ENCODE data around the gene UBXN11.

UBXN11 gene

DNA sequence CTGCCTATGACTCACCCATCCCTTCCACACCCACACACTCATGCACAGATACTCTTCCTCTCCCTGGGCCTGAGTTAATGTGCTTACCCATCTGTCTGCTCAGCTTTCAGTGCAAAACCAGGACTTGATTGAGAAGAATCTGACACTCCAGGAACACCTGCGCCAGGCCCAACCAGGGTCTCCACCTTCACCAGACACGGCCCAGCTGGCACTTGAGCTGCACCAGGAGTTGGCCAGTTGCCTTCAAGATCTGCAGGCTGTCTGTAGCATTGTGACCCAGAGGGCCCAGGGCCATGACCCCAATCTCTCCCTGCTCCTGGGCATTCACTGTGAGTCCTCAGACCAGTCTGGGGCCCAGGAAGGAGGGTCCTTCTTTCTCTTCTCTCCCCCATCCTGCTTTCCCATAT lies 30.0 kb downstream of the UBXN11 start:
- TF ChIP-seq YY1 (IDR thresholded peaks at IDR 0.05; ENCODE audit: low read depth) (no peak), CREB1 (IDR thresholded peaks at IDR 0.05; ENCODE audit: low read depth) (no peak), ZBTB7A (IDR thresholded peaks at IDR 0.05; ENCODE audit: low read depth) (no peak), TEAD4 (IDR thresholded peaks at IDR 0.05) (no peak), TCF12 (IDR thresholded peaks at IDR 0.05; ENCODE audit: low read depth) (no peak), EP300 (IDR thresholded peaks at IDR 0.05; ENCODE audit: borderline replicate concordance) (no peak), RAD21 (IDR thresholded peaks at IDR 0.05; ENCODE audit: low read depth) (no peak), EGR1 (IDR thresholded peaks at IDR 0.05) (no peak), FOXM1 (IDR thresholded peaks at IDR 0.05; ENCODE audit: borderline replicate concordance, low read depth) (no peak), NFIC (IDR thresholded peaks at IDR 0.05) (no peak), CEBPB (IDR thresholded peaks at IDR 0.05) (no peak)
- TF ChIP-seq, protein P1, sequence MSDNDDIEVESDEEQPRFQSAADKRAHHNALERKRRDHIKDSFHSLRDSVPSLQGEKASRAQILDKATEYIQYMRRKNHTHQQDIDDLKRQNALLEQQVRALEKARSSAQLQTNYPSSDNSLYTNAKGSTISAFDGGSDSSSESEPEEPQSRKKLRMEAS (IDR thresholded peaks at IDR 0.05), result no peak
- TF ChIP-seq, protein P2, sequence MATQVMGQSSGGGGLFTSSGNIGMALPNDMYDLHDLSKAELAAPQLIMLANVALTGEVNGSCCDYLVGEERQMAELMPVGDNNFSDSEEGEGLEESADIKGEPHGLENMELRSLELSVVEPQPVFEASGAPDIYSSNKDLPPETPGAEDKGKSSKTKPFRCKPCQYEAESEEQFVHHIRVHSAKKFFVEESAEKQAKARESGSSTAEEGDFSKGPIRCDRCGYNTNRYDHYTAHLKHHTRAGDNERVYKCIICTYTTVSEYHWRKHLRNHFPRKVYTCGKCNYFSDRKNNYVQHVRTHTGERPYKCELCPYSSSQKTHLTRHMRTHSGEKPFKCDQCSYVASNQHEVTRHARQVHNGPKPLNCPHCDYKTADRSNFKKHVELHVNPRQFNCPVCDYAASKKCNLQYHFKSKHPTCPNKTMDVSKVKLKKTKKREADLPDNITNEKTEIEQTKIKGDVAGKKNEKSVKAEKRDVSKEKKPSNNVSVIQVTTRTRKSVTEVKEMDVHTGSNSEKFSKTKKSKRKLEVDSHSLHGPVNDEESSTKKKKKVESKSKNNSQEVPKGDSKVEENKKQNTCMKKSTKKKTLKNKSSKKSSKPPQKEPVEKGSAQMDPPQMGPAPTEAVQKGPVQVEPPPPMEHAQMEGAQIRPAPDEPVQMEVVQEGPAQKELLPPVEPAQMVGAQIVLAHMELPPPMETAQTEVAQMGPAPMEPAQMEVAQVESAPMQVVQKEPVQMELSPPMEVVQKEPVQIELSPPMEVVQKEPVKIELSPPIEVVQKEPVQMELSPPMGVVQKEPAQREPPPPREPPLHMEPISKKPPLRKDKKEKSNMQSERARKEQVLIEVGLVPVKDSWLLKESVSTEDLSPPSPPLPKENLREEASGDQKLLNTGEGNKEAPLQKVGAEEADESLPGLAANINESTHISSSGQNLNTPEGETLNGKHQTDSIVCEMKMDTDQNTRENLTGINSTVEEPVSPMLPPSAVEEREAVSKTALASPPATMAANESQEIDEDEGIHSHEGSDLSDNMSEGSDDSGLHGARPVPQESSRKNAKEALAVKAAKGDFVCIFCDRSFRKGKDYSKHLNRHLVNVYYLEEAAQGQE (IDR thresholded peaks at IDR 0.05; ENCODE audit: low read depth), result no peak
- TF ChIP-seq, protein P3, sequence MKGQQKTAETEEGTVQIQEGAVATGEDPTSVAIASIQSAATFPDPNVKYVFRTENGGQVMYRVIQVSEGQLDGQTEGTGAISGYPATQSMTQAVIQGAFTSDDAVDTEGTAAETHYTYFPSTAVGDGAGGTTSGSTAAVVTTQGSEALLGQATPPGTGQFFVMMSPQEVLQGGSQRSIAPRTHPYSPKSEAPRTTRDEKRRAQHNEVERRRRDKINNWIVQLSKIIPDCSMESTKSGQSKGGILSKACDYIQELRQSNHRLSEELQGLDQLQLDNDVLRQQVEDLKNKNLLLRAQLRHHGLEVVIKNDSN (IDR thresholded peaks at IDR 0.05), result no peak

DNA sequence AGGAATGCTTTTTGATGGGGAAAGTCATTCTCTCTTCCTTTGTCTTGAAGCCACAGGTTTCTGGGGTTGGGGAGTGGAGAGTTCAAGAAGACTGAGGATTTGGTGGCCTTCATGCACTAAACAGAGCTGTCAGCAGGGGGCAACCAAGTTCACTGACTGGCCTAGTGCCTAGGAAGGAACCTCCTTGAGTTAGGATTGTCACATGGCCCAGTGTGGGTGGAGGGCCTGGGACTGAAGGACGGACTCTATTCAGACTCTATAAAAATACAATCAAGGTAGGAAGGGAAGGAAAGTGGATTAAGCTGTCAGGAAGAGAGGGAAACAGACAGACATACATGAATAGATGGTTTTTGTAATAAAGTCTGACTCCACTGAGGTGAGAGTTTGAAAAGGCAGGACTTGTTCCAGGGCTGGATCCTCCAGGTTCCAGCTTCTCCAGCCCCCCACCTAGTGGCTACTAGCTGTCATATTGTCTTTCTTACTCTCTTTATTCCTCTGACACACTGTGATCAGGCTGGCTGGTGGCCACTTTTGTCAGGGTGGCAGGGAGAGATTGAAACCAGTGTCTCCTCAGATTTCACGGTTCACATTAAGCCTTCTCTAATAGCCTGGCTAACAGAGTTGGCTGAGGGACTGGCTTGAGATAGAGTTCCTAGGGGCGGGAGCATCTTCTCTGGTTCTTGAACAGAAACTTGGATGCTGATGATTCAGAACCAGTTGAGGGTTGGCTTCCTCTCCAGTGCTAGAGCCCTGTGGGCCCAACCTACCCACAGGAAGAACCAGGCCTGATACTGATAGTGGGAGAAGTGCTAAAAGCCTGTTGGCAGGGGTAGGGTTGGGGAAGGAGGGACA lies 30.6 kb downstream of the UBXN11 start:
- TF ChIP-seq, protein P3 (IDR thresholded peaks at IDR 0.05), result peak; percentile 83
- TF ChIP-seq, protein P2 (IDR thresholded peaks at IDR 0.05; ENCODE audit: low read depth), result no peak
- TF ChIP-seq, protein P1 (IDR thresholded peaks at IDR 0.05), result peak; percentile 46; the same call in 1 of the 2 replicates
- peak; percentile 63 for TF ChIP-seq RAD21 (IDR thresholded peaks at IDR 0.05; ENCODE audit: low read depth)

DNA sequence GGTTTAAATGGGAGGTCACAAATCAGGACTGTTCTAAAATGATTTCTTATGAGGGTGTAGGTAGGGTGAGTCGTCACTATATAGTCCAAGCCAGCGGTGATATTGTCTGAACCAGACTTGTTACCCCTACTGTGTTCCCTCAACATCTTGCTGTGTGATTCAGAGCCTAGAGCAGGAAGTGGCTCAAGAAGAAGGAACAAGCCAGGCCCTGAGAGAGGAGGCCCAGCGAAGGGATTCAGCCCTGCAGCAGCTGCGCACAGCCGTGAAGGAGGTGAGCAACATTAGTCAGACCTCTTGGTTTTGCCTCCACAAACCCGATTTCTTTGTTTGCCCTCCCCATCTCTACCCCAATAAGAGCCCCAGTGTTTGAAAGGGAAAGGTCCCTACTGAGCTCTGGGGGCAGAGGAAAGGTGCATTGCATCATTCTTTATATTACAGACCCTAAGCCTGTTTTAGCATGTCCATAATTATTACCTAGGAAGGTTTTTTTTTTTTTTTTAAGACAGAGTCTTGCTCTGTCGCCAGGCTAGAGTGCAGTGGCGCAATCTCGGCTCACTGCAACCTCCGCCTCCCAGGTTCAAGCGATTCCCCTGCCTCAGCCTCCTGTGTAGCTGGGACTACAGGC lies 31.5 kb downstream of the UBXN11 start:
- TF ChIP-seq ZBTB7A (IDR thresholded peaks at IDR 0.05; ENCODE audit: low read depth) (no peak), TAF1 (IDR thresholded peaks at IDR 0.05; ENCODE audit: low read depth) (no peak), CEBPB (IDR thresholded peaks at IDR 0.05) (no peak), CREB1 (IDR thresholded peaks at IDR 0.05; ENCODE audit: low read depth) (no peak)
- TF ChIP-seq, protein P1 (IDR thresholded peaks at IDR 0.05), result no peak

DNA sequence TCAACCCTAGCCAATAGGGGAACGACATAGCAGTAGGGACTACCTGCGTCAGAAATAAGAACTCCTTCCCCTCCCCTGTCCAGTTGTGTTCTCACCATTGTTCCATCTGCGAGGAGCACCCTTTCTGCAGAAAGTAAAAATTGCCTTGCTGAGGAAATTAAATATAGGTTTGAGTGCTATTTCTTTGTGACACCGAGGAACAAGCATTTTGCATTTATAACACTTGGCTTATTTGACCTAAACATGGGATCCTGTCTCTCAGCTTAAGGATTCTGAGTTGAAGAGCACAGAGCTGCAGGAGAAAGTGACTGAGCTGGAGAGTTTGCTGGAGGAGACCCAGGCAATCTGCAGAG lies 37.3 kb downstream of the UBXN11 start:
- TF ChIP-seq NFIC (IDR thresholded peaks at IDR 0.05) (no peak), YY1 (IDR thresholded peaks at IDR 0.05; ENCODE audit: low read depth) (no peak), EGR1 (IDR thresholded peaks at IDR 0.05) (no peak), TAF1 (IDR thresholded peaks at IDR 0.05; ENCODE audit: low read depth) (no peak), ZBTB7A (IDR thresholded peaks at IDR 0.05; ENCODE audit: low read depth) (no peak), EP300 (IDR thresholded peaks at IDR 0.05; ENCODE audit: borderline replicate concordance) (no peak), CREB1 (IDR thresholded peaks at IDR 0.05; ENCODE audit: low read depth) (no peak), RAD21 (IDR thresholded peaks at IDR 0.05; ENCODE audit: low read depth) (no peak), FOXM1 (IDR thresholded peaks at IDR 0.05; ENCODE audit: borderline replicate concordance, low read depth) (no peak), TEAD4 (IDR thresholded peaks at IDR 0.05) (no peak), TCF12 (IDR thresholded peaks at IDR 0.05; ENCODE audit: low read depth) (no peak), CEBPB (IDR thresholded peaks at IDR 0.05) (no peak)
- TF ChIP-seq, protein P1 (IDR thresholded peaks at IDR 0.05), result no peak
- TF ChIP-seq, protein P3 (IDR thresholded peaks at IDR 0.05), result no peak
- TF ChIP-seq, protein P2 (IDR thresholded peaks at IDR 0.05; ENCODE audit: low read depth), result no peak

Measured in Ishikawa (cell line).